Uterus (tissue), 2 donors: ENCODE measurements around the gene UGGT2.

ENCODE experiments used
- CTCF ChIP-seq, 4 experiments: fragments of 200-600 bp in 2 of 4; fragments of 450-650 bp in 2 of 4; sonication (generic) in 2 of 4; IDR thresholded peaks; one replicate each; pipeline ENCODE4 v1.5.1; 2016 to 2019; ENCODE audit warnings: antibody characterized with exemption in 4 of 4, mild to moderate bottlenecking in 2 of 4, moderate library complexity in 1 of 4
- POLR2A ChIP-seq, 2 donors: fragments of 450-650 bp; IDR thresholded peaks; one replicate each; pipeline ENCODE4 v1.6.1; 2016; ENCODE audit warnings: antibody characterized with exemption in 2 of 2, mild to moderate bottlenecking in 1 of 2, moderate library complexity in 1 of 2

GRCh38 chr13:95861296-95861695, 191.9 kb downstream of the UGGT2 start:
- TF ChIP-seq CTCF (IDR thresholded peaks at IDR 0.05): no peak
- TF ChIP-seq POLR2A (IDR thresholded peaks at IDR 0.05): no peak
